Ishikawa (cell line): ENCODE data around the gene GAB1.

Experiments
- CEBPB ChIP-seq: IDR thresholded peaks from 2 replicates; pipeline ENCODE4 v1.6.1; 2012
- CREB1 ChIP-seq: IDR thresholded peaks from 2 replicates; pipeline ENCODE4 v1.6.1; 2012; ENCODE audit warnings: low read depth
- EGR1 ChIP-seq: IDR thresholded peaks from 2 replicates; pipeline ENCODE4 v1.6.1; 2012
- EP300 ChIP-seq: IDR thresholded peaks from 2 replicates; pipeline ENCODE4 v1.6.1; 2012; ENCODE audit warnings: borderline replicate concordance
- FOXM1 ChIP-seq: IDR thresholded peaks from 2 replicates; pipeline ENCODE4 v1.6.1; 2012; ENCODE audit warnings: low read depth, borderline replicate concordance
- NFIC ChIP-seq: IDR thresholded peaks from 2 replicates; pipeline ENCODE4 v1.6.1; 2012
- RAD21 ChIP-seq: IDR thresholded peaks from 2 replicates; pipeline ENCODE4 v1.6.1; 2012; ENCODE audit warnings: low read depth
- TAF1 ChIP-seq: IDR thresholded peaks from 2 replicates; pipeline ENCODE4 v1.6.1; 2012; ENCODE audit warnings: low read depth, mild to moderate bottlenecking
- TCF12 ChIP-seq: IDR thresholded peaks from 2 replicates; pipeline ENCODE4 v1.6.1; 2012; ENCODE audit warnings: low read depth
- TEAD4 ChIP-seq: IDR thresholded peaks from 2 replicates; pipeline ENCODE4 v1.6.1; 2012
- YY1 ChIP-seq: IDR thresholded peaks from 2 replicates; pipeline ENCODE4 v1.6.1; 2012; ENCODE audit warnings: low read depth
- ZBTB7A ChIP-seq: IDR thresholded peaks from 2 replicates; pipeline ENCODE4 v1.6.1; 2012; ENCODE audit warnings: low read depth
- TF ChIP-seq, protein P1 (sequence below): IDR thresholded peaks from 2 replicates; pipeline ENCODE4 v1.6.1; 2012; ENCODE audit warnings: low read depth, mild to moderate bottlenecking
- TF ChIP-seq, protein P2 (sequence below): IDR thresholded peaks from 2 replicates; pipeline ENCODE4 v1.6.1; 2012
- TF ChIP-seq, protein P3 (sequence below): IDR thresholded peaks from 2 replicates; pipeline ENCODE4 v1.6.1; 2012

GAB1 gene

DNA sequence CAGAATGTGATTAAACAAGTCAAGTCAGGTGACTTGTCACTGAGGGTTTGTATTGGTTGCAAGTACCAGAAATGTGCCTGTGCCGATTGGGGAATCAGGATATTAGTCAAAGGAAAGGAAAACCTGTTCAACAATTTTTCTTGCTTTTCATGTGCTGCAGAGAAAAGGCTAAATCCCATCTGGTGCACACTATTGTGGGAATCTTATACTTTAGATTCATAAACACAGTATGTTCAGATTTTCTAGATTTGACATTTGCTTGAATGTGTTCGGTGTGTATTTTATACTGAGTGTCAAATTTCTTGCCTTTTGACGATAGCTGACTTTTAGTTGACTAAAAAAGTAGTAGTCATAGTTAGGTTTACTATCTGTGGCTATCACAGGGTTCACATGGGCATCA lies 37.6 kb downstream of the GAB1 start:
- TF ChIP-seq, protein P1, sequence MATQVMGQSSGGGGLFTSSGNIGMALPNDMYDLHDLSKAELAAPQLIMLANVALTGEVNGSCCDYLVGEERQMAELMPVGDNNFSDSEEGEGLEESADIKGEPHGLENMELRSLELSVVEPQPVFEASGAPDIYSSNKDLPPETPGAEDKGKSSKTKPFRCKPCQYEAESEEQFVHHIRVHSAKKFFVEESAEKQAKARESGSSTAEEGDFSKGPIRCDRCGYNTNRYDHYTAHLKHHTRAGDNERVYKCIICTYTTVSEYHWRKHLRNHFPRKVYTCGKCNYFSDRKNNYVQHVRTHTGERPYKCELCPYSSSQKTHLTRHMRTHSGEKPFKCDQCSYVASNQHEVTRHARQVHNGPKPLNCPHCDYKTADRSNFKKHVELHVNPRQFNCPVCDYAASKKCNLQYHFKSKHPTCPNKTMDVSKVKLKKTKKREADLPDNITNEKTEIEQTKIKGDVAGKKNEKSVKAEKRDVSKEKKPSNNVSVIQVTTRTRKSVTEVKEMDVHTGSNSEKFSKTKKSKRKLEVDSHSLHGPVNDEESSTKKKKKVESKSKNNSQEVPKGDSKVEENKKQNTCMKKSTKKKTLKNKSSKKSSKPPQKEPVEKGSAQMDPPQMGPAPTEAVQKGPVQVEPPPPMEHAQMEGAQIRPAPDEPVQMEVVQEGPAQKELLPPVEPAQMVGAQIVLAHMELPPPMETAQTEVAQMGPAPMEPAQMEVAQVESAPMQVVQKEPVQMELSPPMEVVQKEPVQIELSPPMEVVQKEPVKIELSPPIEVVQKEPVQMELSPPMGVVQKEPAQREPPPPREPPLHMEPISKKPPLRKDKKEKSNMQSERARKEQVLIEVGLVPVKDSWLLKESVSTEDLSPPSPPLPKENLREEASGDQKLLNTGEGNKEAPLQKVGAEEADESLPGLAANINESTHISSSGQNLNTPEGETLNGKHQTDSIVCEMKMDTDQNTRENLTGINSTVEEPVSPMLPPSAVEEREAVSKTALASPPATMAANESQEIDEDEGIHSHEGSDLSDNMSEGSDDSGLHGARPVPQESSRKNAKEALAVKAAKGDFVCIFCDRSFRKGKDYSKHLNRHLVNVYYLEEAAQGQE = no peak
- TF ChIP-seq NFIC = no peak
- no peak for TF ChIP-seq EP300
- no peak for TF ChIP-seq RAD21
- no peak for TF ChIP-seq CEBPB
- TF ChIP-seq EGR1 = no peak
- TF ChIP-seq, protein P2, sequence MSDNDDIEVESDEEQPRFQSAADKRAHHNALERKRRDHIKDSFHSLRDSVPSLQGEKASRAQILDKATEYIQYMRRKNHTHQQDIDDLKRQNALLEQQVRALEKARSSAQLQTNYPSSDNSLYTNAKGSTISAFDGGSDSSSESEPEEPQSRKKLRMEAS = no peak
- no peak for TF ChIP-seq FOXM1
- no peak for TF ChIP-seq YY1
- TF ChIP-seq TAF1 = no peak

GRCh38 chr4:143374771-143375170 lies 38.1 kb downstream of the GAB1 start:
- TF ChIP-seq YY1 = no peak
- TF ChIP-seq, protein P2 = no peak
- TF ChIP-seq TAF1 = no peak
- TF ChIP-seq EGR1 = no peak
- no peak for TF ChIP-seq EP300
- TF ChIP-seq TCF12 = no peak
- no peak for TF ChIP-seq TEAD4
- no peak for TF ChIP-seq CREB1
- TF ChIP-seq NFIC = no peak
- TF ChIP-seq, protein P3, sequence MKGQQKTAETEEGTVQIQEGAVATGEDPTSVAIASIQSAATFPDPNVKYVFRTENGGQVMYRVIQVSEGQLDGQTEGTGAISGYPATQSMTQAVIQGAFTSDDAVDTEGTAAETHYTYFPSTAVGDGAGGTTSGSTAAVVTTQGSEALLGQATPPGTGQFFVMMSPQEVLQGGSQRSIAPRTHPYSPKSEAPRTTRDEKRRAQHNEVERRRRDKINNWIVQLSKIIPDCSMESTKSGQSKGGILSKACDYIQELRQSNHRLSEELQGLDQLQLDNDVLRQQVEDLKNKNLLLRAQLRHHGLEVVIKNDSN = no peak

DNA sequence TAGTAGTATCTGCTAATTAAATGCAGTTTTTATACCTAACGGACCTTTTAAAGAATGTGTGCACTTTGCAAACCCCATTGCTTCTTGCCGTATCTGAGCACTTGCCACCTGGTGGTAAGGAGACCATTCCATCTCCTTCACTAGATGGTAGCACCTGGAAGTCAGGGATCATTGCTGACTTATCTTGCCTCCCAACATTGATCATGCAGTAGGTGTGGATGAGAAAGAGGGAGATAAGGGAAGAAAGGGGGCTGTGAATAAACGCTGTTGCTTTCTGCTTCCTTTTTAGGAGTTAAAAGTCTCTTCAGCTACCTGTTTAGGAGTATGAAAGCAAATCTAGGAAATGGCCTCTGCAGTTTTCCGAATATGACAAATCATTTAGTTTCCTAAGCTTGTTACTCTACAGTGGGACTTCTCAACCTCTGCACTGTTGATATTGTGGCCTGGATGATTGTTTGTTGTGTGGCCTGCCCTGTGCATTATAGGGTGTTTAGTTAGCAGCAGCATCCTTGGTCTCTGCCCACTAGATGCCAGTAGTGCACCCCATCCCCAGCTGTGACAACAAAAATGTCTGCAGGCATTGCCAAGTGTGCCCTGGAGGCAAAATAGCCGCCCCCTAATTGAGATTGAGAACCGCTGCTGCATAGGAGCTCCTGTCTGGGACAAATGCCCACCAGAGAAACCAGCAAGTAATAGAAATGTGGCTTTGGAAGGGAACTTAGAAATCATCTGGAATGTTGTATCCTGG lies 38.8 kb downstream of the GAB1 start:
- TF ChIP-seq TAF1 = no peak
- no peak for TF ChIP-seq TEAD4
- peak; percentile 51 for TF ChIP-seq RAD21
- no peak for TF ChIP-seq NFIC
- no peak for TF ChIP-seq EP300

- no peak for TF ChIP-seq YY1
- TF ChIP-seq EGR1 = no peak
- no peak for TF ChIP-seq NFIC
- no peak for TF ChIP-seq TCF12
- TF ChIP-seq, protein P1 = no peak
- TF ChIP-seq TEAD4 = no peak
- TF ChIP-seq EP300 = no peak
- TF ChIP-seq, protein P3 = no peak
- no peak for TF ChIP-seq ZBTB7A
These were observed 41.0 kb downstream of the GAB1 start for GRCh38 chr4:143377611-143378099.

DNA sequence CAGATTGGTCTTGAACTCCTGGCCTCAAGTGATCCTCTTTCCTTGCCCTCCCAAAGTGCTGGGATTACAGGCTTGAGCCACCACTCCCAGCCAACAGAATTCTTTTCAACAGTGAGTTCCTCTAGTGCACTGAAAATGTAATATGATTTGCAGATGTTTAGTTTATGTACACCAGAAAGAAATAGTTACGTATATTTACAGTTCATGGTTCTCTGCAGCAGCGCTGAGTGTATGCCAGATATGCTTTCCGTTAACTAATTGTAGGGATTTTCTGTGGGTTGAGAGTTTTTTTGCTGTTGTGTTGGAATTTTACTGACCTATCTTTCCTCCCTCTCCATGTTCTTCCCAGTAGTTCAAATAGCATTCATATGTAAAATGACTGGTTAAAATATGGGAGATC lies 44.0 kb downstream of the GAB1 start:
- TF ChIP-seq TAF1 (no peak), CEBPB (no peak), RAD21 (no peak), EP300 (no peak), CREB1 (no peak), ZBTB7A (no peak), EGR1 (no peak), FOXM1 (no peak), TCF12 (no peak)
- TF ChIP-seq, protein P2 = no peak

GRCh38 chr4:143381189-143382118 lies 44.8 kb downstream of the GAB1 start:
- TF ChIP-seq NFIC (0 out of 2 replicates have a peak, but pooled peaks have one; percentile 28), YY1 (no peak)
